Neural crest cell (in vitro differentiated cells): ENCODE data around the gene ZIC3. TPM values are rescaled to one million over a fixed set of nuclear protein-coding genes. Genes with fewer than 3 reads are reported as not detected.

Source experiments
- DNase-seq: peaks from one replicate; pipeline ENCODE4 v3.0.0; 2021; ENCODE audit warnings: low read depth, mixed read lengths, low spot score
- H3K27ac Mint-ChIP-seq: one replicate; pipeline ENCODE4 v1.8.0; 2021; ENCODE audit warnings: mild to moderate bottlenecking, mixed read lengths; ENCODE audit not compliant: unreplicated experiment
- H3K27me3 Mint-ChIP-seq: 2 replicates; pipeline ENCODE4 v1.8.0; 2021; ENCODE audit warnings: low read depth, mild to moderate bottlenecking, mixed read lengths
- H3K36me3 Mint-ChIP-seq: 2 replicates; pipeline ENCODE4 v1.8.0; 2021; ENCODE audit warnings: low read depth, mild to moderate bottlenecking, mixed read lengths
- H3K4me1 Mint-ChIP-seq: 2 replicates; pipeline ENCODE4 v1.8.0; 2021; ENCODE audit warnings: mixed read lengths
- H3K4me3 Mint-ChIP-seq: one replicate; pipeline ENCODE4 v1.8.0; 2021; ENCODE audit warnings: mild to moderate bottlenecking, mixed read lengths
- H3K9me3 Mint-ChIP-seq: 2 replicates; pipeline ENCODE4 v1.8.0; 2021; ENCODE audit warnings: mixed read lengths
- total RNA-seq: library from RNA; stranded (reverse); gene quantifications from 2 replicates; pipeline ENCODE4 v1.2.1, GENCODE V29; 2021
- TF ChIP-seq, protein P1 (sequence below): fragments of 200-600 bp; sonication (generic); conservative IDR thresholded peaks from 2 replicates; pipeline ENCODE4 v1.5.0; 2021; ENCODE audit warnings: antibody characterized with exemption, mild to moderate bottlenecking

ZIC3 gene
- total RNA-seq, 1 donor from 2014 or later = 2.2 TPM

DNA sequence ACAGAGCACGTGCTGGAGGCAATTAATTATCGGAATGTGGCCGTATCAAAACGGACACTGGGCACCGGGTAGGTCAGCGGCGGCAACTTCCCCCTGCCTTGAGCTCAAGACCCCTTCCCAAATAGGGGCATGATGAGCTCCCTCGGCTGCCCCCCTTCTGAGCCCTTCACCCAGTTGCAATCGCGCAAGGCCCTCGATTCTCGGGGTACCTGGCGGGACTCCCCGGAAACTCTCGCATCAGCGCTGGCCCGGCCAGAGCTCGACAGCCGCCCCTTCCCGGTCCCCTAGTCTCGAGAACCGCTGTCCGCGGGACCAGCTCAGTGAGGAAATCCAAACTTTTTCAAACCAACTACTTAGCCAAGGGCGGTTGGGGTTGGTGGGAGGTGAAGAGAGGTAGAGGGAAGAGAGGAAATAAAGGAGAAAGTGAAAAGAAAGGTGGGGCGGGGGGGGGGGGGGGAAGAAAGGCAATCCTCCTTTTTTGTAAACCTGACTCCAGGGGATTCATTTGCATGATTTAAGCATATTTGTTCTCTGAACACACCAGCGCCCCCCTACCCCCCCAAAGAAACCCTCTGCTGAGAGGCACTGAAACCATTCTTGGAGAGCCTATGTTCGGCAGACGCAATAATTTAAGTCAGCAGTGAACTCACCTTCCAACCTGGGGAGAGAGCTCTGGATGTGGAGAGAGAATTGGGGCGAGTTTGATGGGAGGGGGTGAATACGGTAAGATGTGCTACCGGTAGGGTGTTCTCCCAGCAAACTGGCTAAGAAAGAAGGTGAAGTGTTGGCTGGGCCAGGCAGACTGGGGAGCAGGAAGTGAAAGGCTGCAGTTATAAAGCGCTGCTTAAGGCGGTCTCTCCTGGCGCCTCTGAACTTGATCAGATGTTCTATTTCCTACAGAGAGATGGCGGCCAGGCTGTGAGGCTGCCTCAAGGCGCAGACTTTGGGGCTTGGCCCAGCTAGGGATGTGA is 2.0 kb upstream of the ZIC3 start:
- Mint-ChIP-seq H3K4me3 (peak overlapping the region; percentile 50), H3K27me3 (peaks cover 89% of the 10 kb centered on the region), H3K27ac (no peak overlapping the region), H3K36me3 (peaks cover 6% of the 10 kb centered on the region), H3K9me3 (no peaks in the 10 kb centered on the region), H3K4me1 (peaks cover 21% of the 10 kb centered on the region)
- no peak for DNase-seq
- TF ChIP-seq, protein P1, sequence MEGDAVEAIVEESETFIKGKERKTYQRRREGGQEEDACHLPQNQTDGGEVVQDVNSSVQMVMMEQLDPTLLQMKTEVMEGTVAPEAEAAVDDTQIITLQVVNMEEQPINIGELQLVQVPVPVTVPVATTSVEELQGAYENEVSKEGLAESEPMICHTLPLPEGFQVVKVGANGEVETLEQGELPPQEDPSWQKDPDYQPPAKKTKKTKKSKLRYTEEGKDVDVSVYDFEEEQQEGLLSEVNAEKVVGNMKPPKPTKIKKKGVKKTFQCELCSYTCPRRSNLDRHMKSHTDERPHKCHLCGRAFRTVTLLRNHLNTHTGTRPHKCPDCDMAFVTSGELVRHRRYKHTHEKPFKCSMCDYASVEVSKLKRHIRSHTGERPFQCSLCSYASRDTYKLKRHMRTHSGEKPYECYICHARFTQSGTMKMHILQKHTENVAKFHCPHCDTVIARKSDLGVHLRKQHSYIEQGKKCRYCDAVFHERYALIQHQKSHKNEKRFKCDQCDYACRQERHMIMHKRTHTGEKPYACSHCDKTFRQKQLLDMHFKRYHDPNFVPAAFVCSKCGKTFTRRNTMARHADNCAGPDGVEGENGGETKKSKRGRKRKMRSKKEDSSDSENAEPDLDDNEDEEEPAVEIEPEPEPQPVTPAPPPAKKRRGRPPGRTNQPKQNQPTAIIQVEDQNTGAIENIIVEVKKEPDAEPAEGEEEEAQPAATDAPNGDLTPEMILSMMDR = no peak

DNA sequence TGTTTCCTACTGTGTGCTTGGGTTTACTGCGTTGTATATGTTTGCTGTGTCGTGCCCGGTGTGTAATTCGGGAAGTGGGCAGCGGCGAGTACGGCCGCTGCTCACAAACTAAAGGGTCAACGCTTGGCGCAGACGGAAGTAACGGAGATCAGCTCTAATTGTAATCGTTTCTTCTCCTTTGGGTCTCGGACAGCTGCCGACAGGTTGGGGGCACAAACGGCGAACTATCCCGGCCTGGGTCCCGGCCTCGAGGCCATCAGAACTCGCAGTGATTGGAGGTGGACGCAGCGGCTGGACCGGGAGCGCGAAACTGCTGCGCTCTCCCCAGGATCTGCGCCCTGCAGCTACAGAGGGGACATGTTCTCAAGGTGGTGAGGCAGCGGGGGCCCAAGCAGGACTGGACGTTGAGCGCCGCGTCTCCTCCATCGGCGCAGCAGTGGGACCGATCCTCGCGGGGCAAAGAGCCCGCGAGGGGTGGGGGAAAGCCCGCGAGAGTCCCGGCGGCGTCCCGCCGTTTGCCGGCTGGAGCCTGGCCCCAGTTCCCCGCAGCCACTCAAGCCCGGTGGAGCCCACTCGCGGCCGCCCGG is 516 bp upstream of the ZIC3 start:
- Mint-ChIP-seq H3K27ac (no peak overlapping the region), H3K36me3 (peaks cover 6% of the 10 kb centered on the region), H3K9me3 (no peaks in the 10 kb centered on the region), H3K4me1 (peaks cover 17% of the 10 kb centered on the region), H3K27me3 (peaks cover 97% of the 10 kb centered on the region), H3K4me3 (peak overlapping the region; percentile 85)
- TF ChIP-seq, protein P1 = no peak
- DNase-seq = no peak

DNA sequence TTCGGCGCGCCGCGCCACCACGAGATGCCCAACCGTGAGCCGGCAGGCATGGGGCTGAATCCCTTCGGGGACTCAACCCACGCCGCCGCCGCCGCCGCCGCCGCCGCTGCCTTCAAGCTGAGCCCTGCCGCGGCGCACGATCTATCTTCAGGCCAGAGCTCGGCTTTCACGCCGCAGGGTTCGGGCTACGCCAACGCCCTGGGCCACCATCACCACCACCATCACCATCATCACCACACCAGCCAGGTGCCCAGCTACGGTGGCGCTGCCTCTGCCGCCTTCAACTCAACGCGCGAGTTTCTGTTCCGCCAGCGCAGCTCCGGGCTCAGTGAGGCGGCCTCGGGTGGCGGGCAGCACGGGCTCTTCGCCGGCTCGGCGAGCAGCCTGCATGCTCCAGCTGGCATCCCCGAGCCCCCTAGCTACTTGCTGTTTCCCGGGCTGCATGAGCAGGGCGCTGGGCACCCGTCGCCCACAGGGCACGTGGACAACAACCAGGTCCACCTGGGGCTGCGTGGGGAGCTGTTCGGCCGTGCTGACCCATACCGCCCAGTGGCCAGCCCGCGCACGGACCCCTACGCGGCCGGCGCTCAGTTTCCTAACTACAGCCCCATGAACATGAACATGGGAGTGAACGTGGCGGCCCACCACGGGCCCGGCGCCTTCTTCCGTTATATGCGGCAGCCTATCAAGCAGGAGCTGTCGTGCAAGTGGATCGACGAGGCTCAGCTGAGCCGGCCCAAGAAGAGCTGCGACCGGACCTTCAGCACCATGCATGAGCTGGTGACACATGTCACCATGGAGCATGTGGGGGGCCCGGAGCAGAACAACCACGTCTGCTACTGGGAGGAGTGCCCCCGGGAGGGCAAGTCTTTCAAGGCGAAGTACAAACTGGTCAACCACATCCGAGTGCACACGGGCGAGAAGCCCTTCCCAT is 1.1 kb downstream of the ZIC3 start:
- TF ChIP-seq, protein P1 = no peak
- Mint-ChIP-seq H3K27me3 (peaks cover 97% of the 10 kb centered on the region), H3K4me3 (peak overlapping the region; percentile 82), H3K27ac (peak overlapping the region; percentile 87), H3K9me3 (no peaks in the 10 kb centered on the region), H3K36me3 (peaks cover 4% of the 10 kb centered on the region), H3K4me1 (peaks cover 17% of the 10 kb centered on the region)
- no peak for DNase-seq

DNA sequence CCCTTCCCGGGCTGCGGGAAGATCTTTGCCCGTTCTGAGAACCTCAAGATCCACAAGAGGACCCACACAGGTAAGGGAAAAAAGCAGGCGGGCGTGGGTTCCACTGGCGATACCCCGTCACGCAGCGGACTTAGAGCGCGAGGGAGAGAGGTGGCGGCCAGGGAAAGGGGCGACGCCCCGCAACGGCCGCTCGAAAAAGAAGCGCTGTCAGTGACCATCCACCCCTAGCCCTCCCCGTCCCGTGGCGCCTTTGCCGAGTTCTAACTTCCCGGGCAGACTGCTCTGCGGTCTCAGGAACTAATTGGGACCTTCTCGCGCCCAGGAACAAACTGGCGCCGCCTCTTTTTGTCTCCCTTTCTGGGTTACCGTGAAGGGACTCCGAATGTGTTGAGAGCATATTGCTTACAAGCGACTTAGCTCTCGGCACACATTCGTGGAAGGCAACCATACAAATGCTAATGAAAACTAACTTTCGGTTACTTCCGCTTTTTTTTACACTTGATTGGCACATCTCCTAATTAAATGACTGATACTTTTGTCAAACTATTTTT is 1.8 kb downstream of the ZIC3 start:
- no peak overlapping the region for H3K27ac Mint-ChIP-seq
- TF ChIP-seq, protein P1 = no peak

More for the DNA sequence above, 1.8 kb downstream of the ZIC3 start:
- Mint-ChIP-seq H3K4me3 (peak overlapping the region; percentile 82), H3K9me3 (no peaks in the 10 kb centered on the region), H3K27me3 (peaks cover 97% of the 10 kb centered on the region), H3K36me3 (peaks cover 4% of the 10 kb centered on the region), H3K4me1 (peaks cover 17% of the 10 kb centered on the region)
- DNase-seq = no peak
